GM19351 (cell line): ENCODE measurements around the gene DPPA5.

Experiments
- ATAC-seq: cut with Tn5 transposase; IDR thresholded peaks from one replicate; pipeline ENCODE4 v1.9.1; 2021; ENCODE audit warnings: mild to moderate bottlenecking, moderate library complexity; ENCODE audit not compliant: unreplicated experiment

Gene DPPA5

DNA sequence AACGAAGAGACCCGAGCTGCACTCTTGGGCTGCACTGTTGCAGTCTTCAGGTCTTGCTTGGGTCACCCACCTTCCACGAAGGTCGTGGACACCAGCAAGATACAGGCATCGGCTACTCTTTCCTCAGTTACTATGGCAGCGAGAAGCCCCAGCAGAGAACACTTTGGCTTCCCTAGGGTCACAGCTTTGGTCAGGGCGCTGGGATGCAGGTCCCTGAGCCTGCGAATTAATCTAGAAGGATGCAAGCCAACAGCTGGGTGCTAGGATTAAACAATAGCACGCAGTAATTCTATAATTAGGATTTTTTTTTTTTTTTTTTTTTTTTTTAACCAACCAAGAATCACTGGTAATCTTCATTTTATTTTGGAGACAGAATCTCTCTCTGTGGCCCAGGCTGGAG lies 10.5 kb upstream of the DPPA5 start:
- ATAC-seq: no peak

DNA sequence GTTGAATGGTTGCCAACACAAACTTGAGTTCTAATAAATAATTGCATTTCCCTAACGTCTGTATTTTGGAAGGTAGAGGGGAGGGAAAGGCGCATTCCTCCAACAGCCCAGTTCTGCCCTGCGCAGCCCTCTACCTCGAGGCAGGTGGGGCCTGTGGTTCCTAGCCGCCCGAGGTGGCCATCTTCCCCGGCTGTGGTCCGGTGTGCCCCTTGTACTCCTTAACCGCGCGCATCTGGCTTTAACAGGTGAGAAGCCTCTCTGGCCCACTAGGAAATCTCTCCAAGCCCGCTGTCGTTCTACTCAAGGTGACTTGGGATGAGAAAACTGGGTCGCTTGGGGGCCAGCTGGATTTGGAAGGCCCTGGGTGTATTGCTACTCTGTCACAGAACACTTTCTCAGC lies 10.0 kb upstream of the DPPA5 start:
- no peak for ATAC-seq

DNA sequence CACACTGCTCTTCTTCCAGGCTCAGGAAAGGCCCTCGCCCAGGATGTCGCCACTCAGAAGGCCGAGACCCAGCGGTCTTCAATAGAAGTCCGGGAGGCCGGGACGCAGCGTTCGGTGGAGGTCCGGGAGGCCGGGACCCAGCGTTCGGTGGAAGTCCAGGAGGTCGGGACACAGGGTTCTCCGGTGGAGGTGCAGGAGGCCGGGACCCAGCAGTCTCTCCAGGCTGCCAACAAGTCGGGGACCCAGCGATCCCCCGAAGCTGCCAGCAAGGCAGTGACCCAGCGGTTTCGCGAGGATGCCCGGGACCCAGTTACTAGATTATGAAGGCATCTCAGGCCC lies 9.4 kb upstream of the DPPA5 start:
- no peak for ATAC-seq

DNA sequence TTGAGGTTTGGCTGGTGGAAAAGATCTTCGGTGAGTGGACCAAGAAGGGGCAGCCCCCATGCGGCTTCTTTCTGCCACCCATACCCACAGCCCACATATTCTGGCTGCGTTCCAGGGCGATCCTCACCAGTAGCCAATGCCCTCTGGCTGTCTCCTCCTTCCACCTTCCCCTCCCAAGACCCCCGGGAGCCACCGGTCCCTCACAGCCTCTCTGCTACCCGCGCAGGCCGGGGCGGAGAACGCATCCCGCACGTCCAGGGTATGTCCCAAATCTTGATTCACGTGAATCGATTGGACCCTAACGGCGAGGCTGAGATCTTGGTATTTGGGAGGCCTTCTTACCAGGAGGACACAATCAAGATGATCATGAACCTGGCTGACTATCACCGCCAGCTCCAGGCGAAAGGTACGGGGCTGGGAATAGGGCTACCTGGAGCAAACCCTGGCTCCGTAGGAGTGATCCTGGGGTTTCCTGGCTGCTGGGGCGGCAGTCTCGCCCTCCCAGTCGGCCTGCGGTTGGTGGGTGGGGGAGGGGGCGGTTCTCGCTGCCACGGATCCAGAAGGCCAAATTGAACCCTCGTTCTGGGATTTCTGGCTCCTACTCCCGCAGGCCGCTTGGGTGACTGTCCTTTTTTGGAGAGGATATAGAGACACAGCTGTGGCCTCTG lies 8.9 kb upstream of the DPPA5 start:
- no peak for ATAC-seq

DNA sequence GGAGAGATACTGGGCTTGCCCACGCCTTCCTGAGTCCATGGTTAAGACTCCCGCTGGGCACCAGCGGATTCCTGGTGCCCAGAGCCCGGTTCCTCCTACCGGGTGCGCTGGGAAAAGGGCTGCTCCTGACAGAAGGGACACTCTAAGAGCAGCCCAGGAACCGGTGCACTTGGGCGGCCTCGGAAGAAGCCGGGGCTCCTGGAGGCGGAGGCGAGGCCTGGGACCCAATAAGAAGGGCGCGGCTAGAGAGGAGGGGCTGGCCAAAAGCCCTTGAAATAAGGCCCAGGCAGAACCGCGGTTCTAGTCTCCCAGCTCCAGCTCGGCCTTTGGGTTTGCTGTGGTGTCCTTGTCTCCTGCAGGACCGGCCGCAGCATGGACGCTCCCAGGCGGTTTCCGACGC lies 8.3 kb upstream of the DPPA5 start, which contains the start of gene KHDC3L:
Gene KHDC3L, plus strand, starts transcription at position 301 of the 400 bp plus-strand sequence. Its CDS starts 72 bp downstream, at position 373.
- ATAC-seq: no peak

DNA sequence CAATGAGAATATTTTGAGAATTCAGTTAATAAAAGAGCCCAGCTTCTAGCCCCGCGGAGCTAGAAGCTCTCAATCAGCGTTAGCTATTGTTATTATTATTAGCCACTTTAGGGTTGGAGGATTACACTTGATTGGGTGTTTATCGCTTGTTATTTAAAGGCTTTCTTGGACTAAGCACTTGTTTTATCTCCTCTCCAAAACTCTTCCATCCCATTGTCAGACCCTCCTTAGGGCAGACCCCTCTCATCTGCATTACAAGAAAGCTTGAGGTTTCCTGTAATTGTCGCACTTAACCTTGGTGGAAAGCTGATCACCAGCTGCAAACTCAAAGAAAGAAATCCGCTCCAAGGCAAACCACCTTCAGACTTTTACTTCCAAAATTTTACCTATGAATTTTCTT lies 4.8 kb downstream of the DPPA5 start:
- ATAC-seq: no peak

DNA sequence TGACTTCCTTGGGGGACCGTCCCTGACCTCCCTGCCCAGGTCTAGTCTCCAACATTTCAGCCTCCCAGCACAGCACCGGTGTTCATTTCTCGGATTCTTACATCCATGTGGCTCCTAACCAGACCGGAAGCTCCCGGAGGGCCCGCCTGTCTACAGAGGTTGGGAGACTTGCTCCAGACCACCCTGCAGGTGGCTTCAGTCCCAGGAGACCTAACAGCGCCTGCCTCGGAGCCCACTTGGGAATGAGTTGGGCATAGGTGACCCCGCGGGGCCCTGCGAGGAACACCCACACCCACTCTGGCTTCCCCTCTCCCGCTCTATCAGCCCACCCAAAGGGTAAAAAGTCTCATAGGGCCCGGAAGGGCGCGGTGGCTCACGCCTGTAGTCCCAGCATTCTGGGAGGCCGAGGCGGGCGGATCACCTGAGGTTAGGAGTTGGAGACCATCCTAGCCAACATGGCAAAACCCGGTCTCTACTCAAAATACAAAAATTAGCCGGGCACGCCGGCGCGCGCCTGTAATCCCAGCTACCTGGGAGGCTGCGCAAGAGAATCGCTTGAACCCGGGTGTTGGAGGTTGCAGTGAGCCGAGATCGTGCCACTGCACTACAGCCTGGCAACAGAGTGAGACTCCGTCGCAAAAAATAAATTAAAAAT lies 5.4 kb downstream of the DPPA5 start:
- ATAC-seq: no peak

DNA sequence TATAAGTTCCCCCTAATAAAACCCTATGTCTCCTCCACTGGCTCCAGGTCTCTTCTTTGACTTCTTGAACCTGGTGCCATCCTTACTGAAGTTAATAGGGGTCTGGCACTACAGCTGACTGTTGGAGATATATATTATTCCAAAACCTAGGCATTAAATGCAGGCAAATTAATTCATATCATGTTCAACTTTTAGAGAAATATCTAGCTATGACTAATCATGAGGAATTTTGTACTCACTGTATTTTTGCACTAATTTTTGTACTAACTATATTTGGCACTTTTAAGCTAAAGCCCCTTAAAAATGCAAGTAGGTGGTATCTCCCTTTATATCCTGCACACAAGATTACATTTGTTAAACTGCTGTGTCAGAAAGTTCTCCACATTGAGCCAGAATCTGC lies 10.9 kb downstream of the DPPA5 start:
- no peak for ATAC-seq

DNA sequence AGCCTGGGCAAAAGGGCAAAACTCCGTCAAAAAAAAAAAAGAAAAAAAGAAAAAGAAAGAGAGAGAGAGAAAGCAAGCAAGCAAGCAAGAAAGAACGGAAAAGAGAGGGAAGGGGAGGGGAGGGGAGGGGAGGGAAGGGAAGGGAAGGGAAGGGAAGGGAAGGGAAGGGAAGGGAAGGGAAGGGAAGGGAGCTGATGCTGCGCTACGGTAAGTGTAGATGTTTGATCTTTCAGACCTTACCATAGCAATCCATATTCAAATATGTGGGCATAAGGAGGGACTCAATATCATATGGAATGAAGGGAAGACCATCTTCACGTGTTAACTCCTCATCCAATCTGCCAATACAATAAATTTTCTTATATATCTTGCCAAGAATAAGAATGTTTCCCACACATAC lies 11.9 kb downstream of the DPPA5 start:
- no peak for ATAC-seq

DNA sequence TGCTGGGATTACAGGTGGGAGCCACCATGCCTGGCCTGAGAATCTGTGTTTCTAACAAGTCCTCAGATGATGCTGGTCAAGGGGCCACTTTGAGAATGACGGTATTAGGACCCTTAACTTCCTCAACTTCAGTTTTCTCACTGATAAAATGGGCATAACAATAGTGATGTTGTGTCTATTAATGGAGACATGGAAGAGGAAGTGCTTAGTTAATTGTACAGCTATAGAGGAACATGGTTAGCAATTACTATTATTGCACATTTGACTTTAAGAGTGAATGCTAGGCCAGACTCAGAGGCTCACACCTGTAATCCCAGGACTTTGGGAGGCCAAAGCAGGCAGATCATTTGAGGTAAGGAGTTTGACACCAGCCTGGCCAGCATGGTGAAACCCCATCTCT lies 12.7 kb downstream of the DPPA5 start:
- ATAC-seq: no peak

DNA sequence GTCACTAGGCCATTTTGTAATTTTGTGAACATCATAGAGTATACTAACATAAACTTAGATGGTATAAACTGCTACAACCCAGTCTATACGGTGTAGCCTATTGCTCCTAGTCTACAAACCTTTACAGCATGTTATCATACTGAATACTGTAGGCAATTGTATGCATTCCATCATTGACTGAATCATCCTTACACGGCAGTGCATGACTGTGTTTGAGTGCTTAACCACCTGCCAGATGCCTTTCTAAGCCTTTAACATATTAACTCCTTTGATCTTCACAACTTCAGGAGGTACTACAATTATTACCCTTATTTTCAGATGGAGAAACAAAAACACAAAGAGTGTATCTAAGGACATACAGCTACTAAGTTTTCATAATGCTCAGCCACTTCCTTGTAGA lies 14.0 kb downstream of the DPPA5 start:
- no peak for ATAC-seq

DNA sequence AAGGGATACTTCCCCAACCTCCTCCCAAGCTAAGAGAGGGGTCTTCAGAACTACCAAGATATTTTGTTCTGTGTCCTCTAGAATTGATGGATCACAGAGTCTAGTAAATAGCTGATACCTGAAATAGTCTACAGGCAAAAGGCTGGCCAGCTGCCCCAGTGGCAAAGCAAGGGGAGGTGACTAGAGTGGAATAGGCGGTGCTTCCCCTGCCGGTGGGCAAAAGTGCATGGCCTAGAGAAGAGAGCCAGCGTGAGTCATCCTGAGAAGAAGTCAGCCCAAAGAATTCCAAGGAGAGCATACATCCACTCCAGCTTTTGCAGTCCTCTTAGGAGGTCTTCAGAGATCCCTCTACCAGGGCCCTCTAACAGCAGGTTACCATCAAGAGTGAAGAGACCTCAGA lies 14.7 kb downstream of the DPPA5 start:
- ATAC-seq: no peak

DNA sequence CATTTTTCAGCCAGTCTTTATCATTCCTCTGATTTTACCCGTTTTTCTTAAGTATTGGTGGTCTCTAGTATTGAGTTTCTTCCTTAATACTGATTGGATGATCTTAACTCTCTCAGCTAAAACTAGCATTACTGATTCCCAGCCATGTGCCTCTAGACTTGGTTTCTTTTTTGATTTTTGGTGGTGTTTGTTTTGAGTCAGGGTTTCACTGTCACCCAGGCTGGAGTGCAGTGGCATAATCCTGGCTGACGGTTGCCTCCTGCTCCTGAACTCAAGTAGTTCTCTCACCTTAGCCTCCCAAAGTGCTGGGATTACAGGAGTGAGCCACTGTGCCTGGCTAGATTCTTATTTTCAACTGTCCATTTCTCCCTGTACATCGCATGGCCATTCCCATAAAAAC lies 24.9 kb downstream of the DPPA5 start:
- ATAC-seq: peak; percentile 75

DNA sequence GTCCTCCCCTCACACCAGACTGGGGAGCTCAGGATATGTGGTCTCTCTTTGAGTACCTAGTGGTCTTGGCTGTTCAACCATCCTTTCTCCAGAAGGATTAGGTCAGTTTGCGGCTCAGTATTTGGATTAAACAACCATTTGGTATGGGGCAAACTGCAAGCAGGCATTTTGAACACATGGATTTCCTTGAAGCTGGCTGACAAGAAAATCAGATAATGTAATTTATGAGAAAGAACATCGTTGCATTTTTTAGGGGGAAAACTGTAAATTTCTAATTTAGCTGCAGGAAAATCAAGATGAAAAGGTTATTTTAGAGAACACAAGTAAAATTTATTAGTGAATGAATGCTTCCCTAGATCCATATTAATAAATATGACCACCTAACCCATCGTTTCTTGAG lies 25.3 kb downstream of the DPPA5 start:
- ATAC-seq: no peak

DNA sequence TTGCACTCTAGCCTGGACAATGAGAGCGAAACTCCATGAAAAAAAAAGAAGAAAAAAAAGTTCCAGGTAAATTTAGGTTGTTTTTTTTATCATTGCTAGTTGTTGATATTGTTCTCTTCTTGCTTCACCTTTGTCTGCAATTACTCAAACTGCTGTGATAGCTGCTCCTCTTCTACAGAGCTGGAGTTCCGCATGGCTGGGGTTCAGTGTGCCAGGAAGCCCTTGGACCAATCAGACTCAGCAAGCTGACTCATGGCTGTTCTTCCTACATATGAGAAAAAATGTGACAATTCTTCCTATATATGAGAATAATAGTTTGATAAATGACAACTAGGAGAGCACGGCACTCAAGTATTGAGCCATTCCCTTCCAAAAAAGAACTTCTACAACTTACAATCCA lies 28.4 kb downstream of the DPPA5 start:
- no peak for ATAC-seq

DNA sequence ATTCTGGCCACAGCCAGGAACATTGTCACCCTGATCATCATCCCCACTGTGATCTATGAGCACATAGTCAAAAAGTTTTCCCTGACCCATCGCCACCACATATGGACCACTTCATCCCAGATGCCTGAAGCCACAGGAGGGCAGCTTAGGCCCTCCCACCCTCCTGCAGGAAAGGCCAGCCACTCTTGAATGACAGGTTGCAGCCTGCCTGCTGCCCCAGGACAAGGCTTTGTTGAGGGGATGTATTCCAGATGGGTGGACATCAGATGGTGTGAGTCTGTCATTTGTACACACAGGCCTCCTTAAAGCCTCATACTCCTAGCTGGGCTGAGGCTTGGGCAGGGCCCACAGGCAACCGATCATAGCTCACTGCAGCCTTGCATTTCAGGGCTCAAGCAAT lies 30.8 kb downstream of the DPPA5 start:
- no peak for ATAC-seq

DNA sequence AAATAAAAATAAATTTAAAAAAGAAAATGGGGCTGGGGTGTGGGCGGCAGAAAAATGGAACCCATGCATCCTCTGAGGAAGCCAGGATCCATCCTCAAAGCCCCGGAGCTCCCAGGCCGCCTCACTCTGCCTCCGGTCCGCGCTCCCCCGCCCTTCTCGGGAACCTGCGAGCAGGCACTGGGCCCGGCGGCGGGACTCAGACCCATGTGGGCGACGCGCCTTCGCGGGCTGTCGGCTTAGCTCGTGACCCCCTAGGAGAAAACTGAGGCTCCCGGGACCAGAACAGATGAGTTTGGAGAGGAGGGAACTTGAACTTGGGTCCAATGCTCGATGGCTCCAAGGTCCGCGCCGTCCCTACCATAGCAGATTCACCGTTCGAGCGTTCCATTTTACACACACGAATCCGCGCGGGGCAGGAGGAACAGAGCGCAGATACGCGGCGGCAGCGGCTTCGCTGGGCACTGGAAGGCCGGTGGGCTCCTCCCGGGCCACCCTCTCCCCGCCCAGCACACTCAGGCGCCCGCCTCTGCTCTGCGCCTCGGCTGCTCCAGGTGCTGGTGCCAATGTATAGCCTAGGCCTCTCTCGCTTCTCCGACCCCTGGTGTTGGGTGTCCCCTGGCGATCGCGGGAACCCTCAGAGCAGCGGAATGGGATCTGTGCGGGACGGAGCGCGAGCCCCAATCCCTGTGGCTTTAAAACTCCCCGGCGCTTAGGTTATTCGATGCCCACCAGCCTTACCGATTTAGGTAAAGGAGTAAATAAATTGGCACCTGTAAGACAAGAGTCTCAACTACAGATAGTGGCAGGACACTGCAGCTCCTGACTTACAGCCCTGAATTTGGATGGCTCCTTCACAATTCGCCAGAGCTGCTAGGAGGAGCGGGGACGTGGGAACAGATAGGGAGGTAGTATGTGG lies 39.2 kb downstream of the DPPA5 start:
- no peak for ATAC-seq

DNA sequence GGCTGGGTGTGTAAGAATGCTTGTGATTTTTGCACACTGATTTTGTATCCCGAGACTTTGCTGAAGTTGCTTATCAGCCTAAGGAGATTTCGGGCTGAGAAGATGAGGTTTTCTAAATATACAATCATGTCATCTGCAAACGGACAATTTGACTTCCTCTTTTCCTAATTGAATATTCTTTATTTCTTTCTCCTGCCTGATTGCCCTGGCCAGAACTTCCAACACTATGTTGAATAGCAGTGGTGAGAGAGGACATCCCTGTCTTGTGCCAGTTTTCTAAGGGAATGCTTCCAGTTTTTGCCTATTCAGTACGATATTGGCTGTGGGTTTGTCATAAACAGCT lies 43.6 kb downstream of the DPPA5 start:
- peak; percentile 0 for ATAC-seq

DNA sequence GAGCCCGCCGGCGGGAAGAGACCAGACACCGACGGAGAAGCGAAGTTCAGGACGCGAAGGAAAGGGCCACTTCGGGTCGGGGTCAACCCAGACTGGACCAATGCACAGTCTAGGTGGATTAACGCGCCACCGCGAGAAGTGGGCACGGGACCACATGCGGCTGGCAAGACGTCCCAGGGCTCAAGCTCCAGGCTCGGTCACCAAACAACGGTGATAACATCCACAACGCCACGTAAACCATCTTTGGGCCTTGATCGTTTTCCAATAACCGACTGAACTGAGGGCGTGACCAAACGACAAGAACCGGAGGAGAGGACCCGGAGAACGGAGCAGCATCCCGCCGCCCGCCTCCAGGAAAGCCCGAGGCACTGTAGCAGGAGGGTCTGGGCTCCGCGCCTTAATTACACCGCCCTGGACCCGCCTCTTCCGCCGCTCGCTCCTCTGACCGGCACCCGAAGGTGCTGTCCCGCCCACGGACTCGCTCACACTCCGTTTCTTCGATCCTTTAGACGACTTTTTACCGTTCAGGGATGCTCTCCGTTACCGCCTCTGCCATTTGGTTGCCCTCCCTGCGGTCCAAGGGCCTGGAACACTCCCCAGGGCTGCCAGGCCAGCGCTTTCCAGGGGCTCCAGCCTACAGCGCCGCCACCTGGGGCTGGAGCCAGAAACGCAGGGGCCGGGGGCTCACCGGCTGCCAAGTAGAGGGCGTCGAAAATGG lies 44.1 kb downstream of the DPPA5 start:
- ATAC-seq: peak; percentile 95

DNA sequence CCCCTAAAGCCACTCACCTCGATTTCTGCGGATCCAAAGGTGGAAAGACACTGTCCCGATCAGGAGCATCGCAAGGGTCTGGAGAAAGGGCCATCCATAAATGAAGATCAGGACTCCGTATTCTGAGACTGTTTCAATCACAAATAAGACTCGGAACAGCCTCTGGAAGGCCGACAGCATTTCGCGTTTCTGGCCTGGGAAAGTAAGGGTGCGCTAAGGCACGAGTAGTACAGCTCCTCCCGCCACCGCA lies 44.6 kb downstream of the DPPA5 start:
- ATAC-seq: no peak

DNA sequence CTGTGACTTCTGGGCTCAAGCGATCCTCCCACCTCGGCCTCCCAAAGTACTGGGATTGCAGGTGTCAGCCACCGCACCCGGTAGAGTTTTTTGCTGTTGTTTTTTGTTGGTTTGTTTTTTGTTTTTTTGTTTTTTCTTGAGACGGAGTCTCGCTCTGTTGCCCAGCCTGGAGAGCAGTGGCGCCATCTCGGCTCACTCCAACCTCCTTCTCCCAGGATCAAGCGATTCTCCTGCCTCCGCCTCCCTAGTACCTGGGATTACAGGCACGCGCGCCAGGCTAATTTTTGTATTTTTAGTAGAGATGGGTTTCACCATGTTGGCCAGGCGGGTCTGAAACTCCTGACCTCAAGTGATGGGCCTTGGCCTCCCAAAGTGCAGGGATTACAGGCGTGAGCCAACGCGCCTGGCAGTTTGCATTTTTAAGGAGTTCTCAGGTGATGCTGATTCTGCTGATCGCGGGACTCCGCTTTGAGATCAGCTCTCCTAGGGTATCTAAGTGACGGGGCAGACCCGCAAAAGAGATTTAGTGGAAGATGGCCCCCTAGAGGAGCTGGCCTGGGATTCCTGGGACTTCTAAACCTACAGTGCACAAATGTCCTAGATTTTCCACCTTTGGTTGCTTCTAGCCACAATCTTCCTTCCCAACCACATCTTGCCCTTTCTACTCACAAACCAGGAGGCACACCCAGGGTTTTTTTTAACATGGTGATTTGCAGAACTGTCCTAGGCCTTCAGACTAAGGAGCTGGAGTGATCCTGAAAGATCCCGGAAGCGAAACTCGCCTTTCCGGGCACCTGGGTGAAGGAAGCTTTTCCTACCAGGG lies 45.2 kb downstream of the DPPA5 start:
- no peak for ATAC-seq
